Measurements from ENCODE around the gene CNTN4.

DNA sequence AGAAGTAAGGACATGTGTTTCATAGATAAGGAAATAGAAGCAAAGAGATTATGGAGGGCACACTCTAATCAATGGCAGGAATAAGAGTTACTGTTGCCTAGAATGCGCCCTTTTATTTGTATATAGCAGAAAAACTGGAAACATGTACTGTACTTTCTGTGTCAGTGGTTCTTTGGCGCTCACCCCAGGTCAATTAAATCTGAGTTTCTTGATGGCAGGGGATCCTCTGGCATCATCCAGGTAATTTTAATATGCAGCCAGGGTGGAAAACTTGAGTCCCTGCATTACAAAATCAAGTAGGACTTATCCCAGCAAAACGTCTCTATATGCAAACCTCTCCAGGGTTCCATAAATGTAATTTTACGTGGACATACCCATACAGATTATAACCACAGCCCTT lies 727.4 kb downstream of the CNTN4 start:
- TF ChIP-seq, protein P1, sequence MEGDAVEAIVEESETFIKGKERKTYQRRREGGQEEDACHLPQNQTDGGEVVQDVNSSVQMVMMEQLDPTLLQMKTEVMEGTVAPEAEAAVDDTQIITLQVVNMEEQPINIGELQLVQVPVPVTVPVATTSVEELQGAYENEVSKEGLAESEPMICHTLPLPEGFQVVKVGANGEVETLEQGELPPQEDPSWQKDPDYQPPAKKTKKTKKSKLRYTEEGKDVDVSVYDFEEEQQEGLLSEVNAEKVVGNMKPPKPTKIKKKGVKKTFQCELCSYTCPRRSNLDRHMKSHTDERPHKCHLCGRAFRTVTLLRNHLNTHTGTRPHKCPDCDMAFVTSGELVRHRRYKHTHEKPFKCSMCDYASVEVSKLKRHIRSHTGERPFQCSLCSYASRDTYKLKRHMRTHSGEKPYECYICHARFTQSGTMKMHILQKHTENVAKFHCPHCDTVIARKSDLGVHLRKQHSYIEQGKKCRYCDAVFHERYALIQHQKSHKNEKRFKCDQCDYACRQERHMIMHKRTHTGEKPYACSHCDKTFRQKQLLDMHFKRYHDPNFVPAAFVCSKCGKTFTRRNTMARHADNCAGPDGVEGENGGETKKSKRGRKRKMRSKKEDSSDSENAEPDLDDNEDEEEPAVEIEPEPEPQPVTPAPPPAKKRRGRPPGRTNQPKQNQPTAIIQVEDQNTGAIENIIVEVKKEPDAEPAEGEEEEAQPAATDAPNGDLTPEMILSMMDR (IDR thresholded peaks at IDR 0.05; ENCODE audit: control extremely low read depth in 1 of 3, insufficient read depth in 1 of 3, low read depth in 1 of 3, low read length in 3 of 3) = no peak
- TF ChIP-seq EZH2 (IDR thresholded peaks at IDR 0.05; ENCODE audit: low read depth, low read length, severe bottlenecking) = no peak
